IMR-90 (cell line): ENCODE data around the gene GBA3. TPM values are rescaled to one million over a fixed set of nuclear protein-coding genes. Genes with fewer than 3 reads are reported as not detected.

ENCODE experiments used
- ATAC-seq: fragments of 200-7000 bp; cut with Tn5 transposase; 2 replicates; pipeline ENCODE4 v1.9.1; 2020; ENCODE audit warnings: low read depth, mild to moderate bottlenecking, moderate library complexity
- BruUV-seq: library from RNA; stranded (reverse); fragments of 400-500 nt; replicated peaks from 2 replicates; lab custom pipeline; 2021; lab: Mats Ljungman, UMichigan
- CTCF ChIA-PET: fragments of 300-600 bp; formaldehyde crosslinking; extraction: SDS; loops from one replicate; lab custom pipeline; 2021; ENCODE audit warnings: antibody characterized with exemption; lab: Yijun Ruan, JAX
- POLR2A ChIA-PET: fragments of 300-600 bp; sonication (Branson Sonifier 250); formaldehyde crosslinking; loops from one replicate; lab custom pipeline; 2022; ENCODE audit warnings: antibody characterized with exemption; ENCODE audit not compliant: unreplicated experiment; lab: Charles Lee
- DNase-seq: peaks from one replicate; pipeline ENCODE4 v3.0.0; 2013
- H2AFZ ChIP-seq: replicated peaks from 2 replicates; pipeline ENCODE3; 2013; ENCODE audit warnings: low read length, mild to moderate bottlenecking; ENCODE audit not compliant: poor library complexity
- H2AK5ac ChIP-seq: 2 replicates; pipeline ENCODE4 v1.6.1; 2013; ENCODE audit warnings: low read depth, low read length, inconsistent platforms
- H2AK9ac ChIP-seq: replicated peaks from 2 replicates; pipeline ENCODE3; 2013; ENCODE audit warnings: mild to moderate bottlenecking, low read depth, low read length, moderate library complexity; ENCODE audit not compliant: poor library complexity
- H2BK120ac ChIP-seq: 2 replicates; pipeline ENCODE4 v1.6.1; 2013; ENCODE audit warnings: low read depth, low read length, inconsistent platforms
- H2BK15ac ChIP-seq: 3 replicates; pipeline ENCODE4 v1.6.1; 2013; ENCODE audit warnings: low read depth, low read length, inconsistent platforms
- H2BK20ac ChIP-seq: 2 replicates; pipeline ENCODE4 v1.6.1; 2013; ENCODE audit warnings: low read depth, mild to moderate bottlenecking, inconsistent platforms, low read length, moderate library complexity
- H2BK5ac ChIP-seq: 2 replicates; pipeline ENCODE4 v1.6.1; 2013; ENCODE audit warnings: mild to moderate bottlenecking, low read depth, low read length, inconsistent platforms; ENCODE audit not compliant: poor library complexity, severe bottlenecking
- H3K14ac ChIP-seq: replicated peaks from 2 replicates; pipeline ENCODE4 v1.6.1; 2013; ENCODE audit warnings: low read depth, low read length, inconsistent platforms
- H3K18ac ChIP-seq: 2 replicates; pipeline ENCODE4 v1.6.1; 2013; ENCODE audit warnings: low read depth, low read length, control low read depth
- H3K23ac ChIP-seq: 2 replicates; pipeline ENCODE4 v1.6.1; 2013; ENCODE audit warnings: low read depth, low read length, inconsistent platforms
- H3K27ac ChIP-seq: 2 replicates; pipeline ENCODE4 v1.5.1; 2013; ENCODE audit warnings: mild to moderate bottlenecking, control low read depth, low read length; ENCODE audit not compliant: insufficient read depth
- H3K27me3 ChIP-seq: 2 replicates; pipeline ENCODE4 v1.6.1; 2013; ENCODE audit warnings: low read length; ENCODE audit not compliant: control insufficient read depth, insufficient read depth
- H3K36me3 ChIP-seq: 2 replicates; pipeline ENCODE4 v1.6.1; 2013; ENCODE audit warnings: low read length, mixed read lengths; ENCODE audit not compliant: control insufficient read depth, insufficient read depth
- H3K4ac ChIP-seq: 2 replicates; pipeline ENCODE4 v1.6.1; 2013; ENCODE audit warnings: low read depth, low read length, inconsistent platforms
- H3K4me1 ChIP-seq: 2 replicates; pipeline ENCODE4 v1.6.1; 2013; ENCODE audit warnings: low read length, mixed read lengths; ENCODE audit not compliant: control insufficient read depth, insufficient read depth
- H3K4me2 ChIP-seq: 2 replicates; pipeline ENCODE4 v1.6.1; 2013; ENCODE audit warnings: low read depth, mild to moderate bottlenecking, control low read depth, low read length, moderate library complexity
- H3K4me3 ChIP-seq: 2 replicates; pipeline ENCODE4 v1.5.1; 2013; ENCODE audit warnings: low read depth, mild to moderate bottlenecking, control low read depth, low read length, moderate library complexity; ENCODE audit not compliant: insufficient read depth
- H3K56ac ChIP-seq: 2 replicates; pipeline ENCODE4 v1.6.1; 2013; ENCODE audit warnings: low read length, inconsistent platforms; ENCODE audit not compliant: insufficient read depth; ENCODE audit errors: extremely low read depth
- H3K79me1 ChIP-seq, 2 experiments: 2 replicates each; pipeline ENCODE4 v1.6.1; 2013; ENCODE audit warnings: low read length in 2 of 2, inconsistent platforms in 1 of 2, low read depth in 1 of 2
- H3K9ac ChIP-seq: 2 replicates; pipeline ENCODE4 v1.6.1; 2013; ENCODE audit warnings: low read depth, low read length, control low read depth
- H3K9me1 ChIP-seq: 2 replicates; pipeline ENCODE4 v1.6.1; 2013; ENCODE audit warnings: low read length, inconsistent platforms; ENCODE audit not compliant: insufficient read depth
- H3K9me3 ChIP-seq: 2 replicates; pipeline ENCODE4 v1.6.1; 2013; ENCODE audit warnings: low read length; ENCODE audit not compliant: control insufficient read depth, insufficient read depth
- H4K20me1 ChIP-seq: 2 replicates; pipeline ENCODE4 v1.6.1; 2013; ENCODE audit warnings: low read length, inconsistent platforms; ENCODE audit not compliant: insufficient read depth
- H4K5ac ChIP-seq: 2 replicates; pipeline ENCODE4 v1.6.1; 2013; ENCODE audit warnings: mild to moderate bottlenecking, low read depth, low read length, control low read depth
- H4K8ac ChIP-seq, 2 experiments: 2 replicates each; pipeline ENCODE4 v1.6.1; 2013; ENCODE audit warnings: low read depth in 2 of 2, low read length in 2 of 2, control low read depth in 1 of 2, inconsistent platforms in 1 of 2
- H4K91ac ChIP-seq: 2 replicates; pipeline ENCODE4 v1.6.1; 2013; ENCODE audit warnings: low read depth, low read length, inconsistent platforms; ENCODE audit not compliant: insufficient read depth
- BHLHE40 ChIP-seq: fragments of 150-350 bp; IDR thresholded peaks from 2 replicates; pipeline ENCODE4 v1.6.1; 2016; ENCODE audit warnings: mild to moderate bottlenecking, low read depth, low read length
- CEBPB ChIP-seq: IDR thresholded peaks from 2 replicates; pipeline ENCODE4 v1.6.1; 2012; ENCODE audit warnings: low read depth, low read length, improper control_type of control experiment
- CHD1 ChIP-seq: IDR thresholded peaks from 2 replicates; pipeline ENCODE4 v1.6.1; 2012; ENCODE audit warnings: low read depth, low read length, improper control_type of control experiment
- CTCF ChIP-seq: conservative IDR thresholded peaks from 2 replicates; pipeline ENCODE4 v1.5.1; 2012; ENCODE audit warnings: mild to moderate bottlenecking, low read depth, low read length, improper control_type of control experiment
- ELK1 ChIP-seq: fragments of 150-350 bp; IDR thresholded peaks from 2 replicates; pipeline ENCODE4 v1.6.1; 2016; ENCODE audit warnings: low read depth, mild to moderate bottlenecking, low read length, moderate library complexity, borderline replicate concordance
- FOS ChIP-seq: fragments of 150-350 bp; IDR thresholded peaks from 2 replicates; pipeline ENCODE4 v1.6.1; 2016; ENCODE audit warnings: low read depth, low read length
- MAFK ChIP-seq: IDR thresholded peaks from 2 replicates; pipeline ENCODE4 v1.6.1; 2012; ENCODE audit warnings: low read depth, low read length, improper control_type of control experiment
- MAZ ChIP-seq: IDR thresholded peaks from 2 replicates; pipeline ENCODE4 v1.6.1; 2012; ENCODE audit warnings: low read depth, mild to moderate bottlenecking, low read length, improper control_type of control experiment, moderate library complexity, borderline replicate concordance
- MXI1 ChIP-seq: IDR thresholded peaks from 2 replicates; pipeline ENCODE4 v1.6.1; 2012; ENCODE audit warnings: low read depth, mild to moderate bottlenecking, low read length, moderate library complexity, borderline replicate concordance
- NFE2L2 ChIP-seq: fragments of 150-350 bp; IDR thresholded peaks from 2 replicates; pipeline ENCODE4 v1.6.1; 2016; ENCODE audit warnings: low read depth, mild to moderate bottlenecking, low read length
- POLR2A ChIP-seq: IDR thresholded peaks from 2 replicates; pipeline ENCODE4 v1.6.1; 2012; ENCODE audit warnings: mild to moderate bottlenecking, low read depth, low read length
- RAD21 ChIP-seq: IDR thresholded peaks from 2 replicates; pipeline ENCODE4 v1.6.1; 2012; ENCODE audit warnings: low read length, improper control_type of control experiment
- RCOR1 ChIP-seq: IDR thresholded peaks from 2 replicates; pipeline ENCODE4 v1.6.1; 2012; ENCODE audit warnings: mild to moderate bottlenecking, low read length, improper control_type of control experiment; ENCODE audit not compliant: insufficient replicate concordance
- RFX5 ChIP-seq: IDR thresholded peaks from 2 replicates; pipeline ENCODE4 v1.8.0; 2012; ENCODE audit warnings: low read depth, mild to moderate bottlenecking, low read length, moderate library complexity
- SMC3 ChIP-seq: fragments of 150-350 bp; IDR thresholded peaks from 2 replicates; pipeline ENCODE4 v1.6.1; 2016; ENCODE audit warnings: low read depth, mild to moderate bottlenecking, antibody characterized with exemption, low read length, moderate library complexity
- USF2 ChIP-seq: fragments of 150-350 bp; IDR thresholded peaks from 2 replicates; pipeline ENCODE4 v1.6.1; 2017; ENCODE audit warnings: mild to moderate bottlenecking, antibody characterized with exemption, low read length, low read depth
- WGBS, 2 experiments: methylation state at CpG; one replicate each; pipeline versions ENCODE4 v1.1.5 to v1.1.7; 2013; ENCODE audit warnings: missing lambda C conversion rate in 2 of 2; ENCODE audit not compliant: insufficient read length in 1 of 2; ENCODE audit errors: extremely low coverage in 2 of 2; 5-methylcytosine and 5-hydroxymethylcytosine counted together
- dilution Hi-C: fragments of 300-500 bp; cut with HindIII; formaldehyde crosslinking; loops from one replicate; pipeline ENCODE4 v1.14.3; 2018; ENCODE audit warnings: low sequenced_read_pairs; ENCODE audit not compliant: unreplicated experiment
- in situ Hi-C: fragments of 300-500 bp; cut with MboI; formaldehyde crosslinking; loops from 3 replicates; pipeline ENCODE4 v1.14.3; 2019; ENCODE audit warnings: low sequenced_read_pairs, inconsistent platforms, mixed read lengths
- intact Hi-C: fragments of 100-400 bp; cut with micrococcal nuclease; formaldehyde crosslinking; loops from 2 replicates; pipeline ENCODE4 v1.10.0; 2022
- polyA plus RNA-seq, 3 experiments: library from polyadenylated mRNA; depleted of rRNA; stranded (reverse); fragments of >200 nt; gene quantifications; 2 replicates each; pipeline ENCODE4 v1.2.3, GENCODE V29; 2012; ENCODE audit warnings: low replicate concordance in 1 of 3
- total RNA-seq: library from RNA; depleted of rRNA; stranded (reverse); fragments of >200 nt; gene quantifications from 2 replicates; pipeline ENCODE4 v1.2.3, GENCODE V29; 2012

GBA3 gene
- total and polyA plus RNA-seq, 2 of the 4 experiments (the other 2 are of a cell fraction), result not detected

DNA sequence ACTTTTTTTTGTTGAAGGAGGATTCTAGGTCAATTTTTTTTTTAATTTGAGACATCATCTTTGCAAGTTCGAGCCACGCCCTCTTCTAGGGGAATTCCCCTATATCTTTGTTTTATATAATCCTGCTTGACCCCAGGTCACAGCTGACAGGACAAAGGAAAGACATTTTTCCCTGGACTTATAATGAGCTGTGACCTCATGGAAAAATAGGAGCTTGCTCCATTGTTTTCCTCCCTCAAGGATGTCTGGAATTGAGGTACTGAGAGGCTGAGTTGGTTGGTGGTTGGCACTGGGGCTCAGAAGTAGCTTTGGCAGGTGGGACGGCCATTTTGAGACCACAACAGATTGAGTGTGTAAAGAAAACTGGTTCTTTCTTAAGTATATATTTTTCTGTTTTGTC is 49.0 kb downstream of the GBA3 start:
- Histone ChIP-seq H3K4ac (no peak overlapping the region), H3K36me3 (no peaks in the 10 kb centered on the region), H2AK5ac (no peak overlapping the region), H4K91ac (no peak overlapping the region), H4K5ac (no peak overlapping the region), H3K4me3 (no peak overlapping the region), H3K18ac (no peak overlapping the region), H3K4me2 (no peak overlapping the region), H3K23ac (no peak overlapping the region), H3K9ac (no peak overlapping the region), H3K9me1 (no peaks in the 10 kb centered on the region), H2BK120ac (no peak overlapping the region), H2BK5ac (no peak overlapping the region), H4K8ac (no peak overlapping the region), H2BK20ac (no peak overlapping the region), H3K79me1 (no peaks in the 10 kb centered on the region), H3K4me1 (no peaks in the 10 kb centered on the region), H3K56ac (no peak overlapping the region), H4K20me1 (no peaks in the 10 kb centered on the region), H2AFZ (no peak overlapping the region), H3K27me3 (no peaks in the 10 kb centered on the region), H3K14ac (no peak overlapping the region), H2AK9ac (no peak overlapping the region), H3K9me3 (0 out of 2 replicates have a peak, but pooled peaks cover 2% of the 10 kb centered on the region), H3K27ac (no peak overlapping the region), H2BK15ac (no peak overlapping the region)
- ChIA-PET CTCF (no interaction called here), POLR2A (no interaction called here)
- dilution Hi-C loops, result no loop called here
- in situ Hi-C loops, result no loop called here
- BruUV-seq, result no TSS peak
- TF ChIP-seq BHLHE40 (no peak), CTCF (no peak), RFX5 (no peak), MXI1 (no peak), CHD1 (no peak), MAZ (no peak), SMC3 (no peak), NFE2L2 (no peak), CEBPB (no peak), USF2 (no peak), RCOR1 (no peak), MAFK (no peak), POLR2A (no peak), FOS (no peak), RAD21 (no peak), ELK1 (no peak)
- no CpG with 5 or more reads among the region's 3 CpGs for WGBS, 2 experiments
- DNase-seq (no peak), ATAC-seq (no peak)
- intact Hi-C loops, result no loop called here
